ENCODE results near the gene VAPB. TPM values are rescaled to one million over a fixed set of nuclear protein-coding genes. Genes with fewer than 3 reads are reported as not detected.

Gene VAPB
- total RNA-seq, 4 donors from 2014 or later: 24.1 to 81.0 (median 48.4) TPM

GRCh38 chr20:58495623-58496428 is 106.8 kb downstream of the VAPB start:
- H3K9me3 ChIP-seq: no peaks in the 10 kb centered on the region
- intact Hi-C loops (cut with DNase I; ENCODE audit: low total_unique reads): no loop called here
- TF ChIP-seq CTCF (IDR thresholded peaks at IDR 0.05) (no peak), POLR2A (IDR thresholded peaks at IDR 0.05) (no peak)

GRCh38 chr20:58496429-58496769 is 107.4 kb downstream of the VAPB start:
- no peak overlapping the region for H3K27ac ChIP-seq
- TF ChIP-seq CTCF (IDR thresholded peaks at IDR 0.05) (no peak), POLR2A (IDR thresholded peaks at IDR 0.05) (no peak)
- H3K27me3 ChIP-seq: no peaks in the 10 kb centered on the region
- H3K4me3 ChIP-seq: no peak overlapping the region
- intact Hi-C loops (cut with DNase I; ENCODE audit: low total_unique reads): no loop called here
- H3K36me3 ChIP-seq: no peaks in the 10 kb centered on the region
- H3K9me3 ChIP-seq: no peaks in the 10 kb centered on the region
- no peaks in the 10 kb centered on the region for H3K4me1 ChIP-seq
- DNase-seq: no peak

More at GRCh38 chr20:58495623-58496428, 106.8 kb downstream of the VAPB start:
- no peaks in the 10 kb centered on the region for H3K4me1 ChIP-seq
- DNase-seq: no peak
- H3K27ac ChIP-seq: no peak overlapping the region
- no peaks in the 10 kb centered on the region for H3K27me3 ChIP-seq
- no peaks in the 10 kb centered on the region for H3K36me3 ChIP-seq
- H3K4me3 ChIP-seq: no peak overlapping the region

GRCh38 chr20:58497076-58497641 is 108.1 kb downstream of the VAPB start:
- no peak for TF ChIP-seq POLR2A (IDR thresholded peaks at IDR 0.05)
- no peak for TF ChIP-seq CTCF (IDR thresholded peaks at IDR 0.05)
- DNase-seq: no peak
- no peaks in the 10 kb centered on the region for H3K27me3 ChIP-seq
- H3K36me3 ChIP-seq: no peaks in the 10 kb centered on the region
- H3K4me1 ChIP-seq: no peaks in the 10 kb centered on the region
- H3K9me3 ChIP-seq: no peaks in the 10 kb centered on the region
- H3K4me3 ChIP-seq: no peak overlapping the region
- no peak overlapping the region for H3K27ac ChIP-seq
- intact Hi-C loops (cut with DNase I; ENCODE audit: low total_unique reads): no loop called here

- intact Hi-C loops (cut with DNase I; ENCODE audit: low total_unique reads): no loop called here
- Histone ChIP-seq H3K36me3 (no peaks in the 10 kb centered on the region), H3K4me3 (no peak overlapping the region), H3K9me3 (no peaks in the 10 kb centered on the region), H3K27me3 (no peaks in the 10 kb centered on the region), H3K4me1 (no peaks in the 10 kb centered on the region), H3K27ac (no peak overlapping the region)
- no peak for TF ChIP-seq POLR2A (IDR thresholded peaks at IDR 0.05)
- no peak for TF ChIP-seq CTCF (IDR thresholded peaks at IDR 0.05)
- no peak for DNase-seq
Measured at GRCh38 chr20:58497724-58498469, 108.9 kb downstream of the VAPB start.
